Measurements from ENCODE around the gene POLG. TPM values are rescaled to one million over a fixed set of nuclear protein-coding genes. Genes with fewer than 3 reads are reported as not detected.

Gene POLG
- total RNA-seq, 1 donor from 2014 or later, result 55.0 TPM

Small RNA genes within 50 kb of the gene (microRNA-seq; reads per million reads assigned to microRNA genes)
- gene MIR6766 (not detected), gene MIR9-3 (not detected)

Other genes starting within 250 kb of the POLG start
- 55.4 and 63.9 TPM in 2 replicates for gene ABHD2, start 246.4 kb downstream of the POLG start, total RNA-seq (ENCODE audit: low replicate concordance)
- not detected in 2 replicates for gene RLBP1, start 113.2 kb downstream of the POLG start, total RNA-seq (ENCODE audit: low replicate concordance)
- gene FANCI, start 90.8 kb downstream of the POLG start, total RNA-seq (ENCODE audit: low replicate concordance), result 31.7 and 66.8 TPM in 2 replicates
- gene RHCG, start 161.8 kb upstream of the POLG start, total RNA-seq (ENCODE audit: low replicate concordance), result 13.4 and 22.4 TPM in 2 replicates
- gene TICRR, start 240.6 kb upstream of the POLG start, total RNA-seq (ENCODE audit: low replicate concordance), result 8.8 and 23.4 TPM in 2 replicates

All from type B pancreatic cell (in vitro differentiated cells).